Body of pancreas (tissue), 4 donors: ENCODE measurements around the gene TBC1D9B. TPM values are rescaled to one million over a fixed set of nuclear protein-coding genes. Genes with fewer than 3 reads are reported as not detected.

Source experiments
- ATAC-seq: fragments of 150-250 bp; one replicate; pipeline ENCODE4 v1.9.1; 2016
- DNase-seq, 4 donors: peaks; one replicate each; pipeline ENCODE4 v3.0.0-alpha.2; 2019
- H3K27ac ChIP-seq, 4 donors: fragments of 200-600 bp; sonication (generic); 1 replicate in 3 of 4; 2 replicates in 1 of 4; pipeline versions ENCODE4 v1.5.1 to v1.6.1; 2016 to 2019; ENCODE audit warnings: mild to moderate bottlenecking in 1 of 4, mixed read lengths in 1 of 4, moderate library complexity in 1 of 4
- H3K27me3 ChIP-seq, 2 donors: fragments of 200-600 bp; sonication (generic); one replicate each; pipeline ENCODE4 v1.6.0; 2016; ENCODE audit warnings: mild to moderate bottlenecking in 1 of 2
- H3K36me3 ChIP-seq, 2 donors: fragments of 200-600 bp; sonication (generic); replicated peaks in 1 of 2; 2 replicates each; pipeline ENCODE4 v1.5.1; 2016; ENCODE audit warnings: low read depth in 2 of 2; ENCODE audit not compliant: insufficient read depth in 1 of 2
- H3K4me1 ChIP-seq: fragments of 200-600 bp; sonication (generic); one replicate; pipeline ENCODE4 v1.6.0; 2016
- H3K4me3 ChIP-seq, 2 donors: fragments of 200-600 bp; sonication (generic); 1 replicate in 1 of 2; 2 replicates in 1 of 2; pipeline ENCODE4 v1.5.1; 2016 to 2019
- H3K9me3 ChIP-seq, 3 donors: fragments of 200-600 bp; sonication (generic); 1 replicate in 2 of 3; 2 replicates in 1 of 3; pipeline ENCODE4 v1.5.1; 2016
- CTCF ChIP-seq, 7 experiments: fragments of 450-650 bp in 4 of 7; fragments of 200-600 bp in 3 of 7; sonication (generic) in 3 of 7; IDR thresholded peaks; one replicate each; pipeline ENCODE4 v1.5.1; 2016 to 2019; ENCODE audit warnings: antibody characterized with exemption in 7 of 7
- POLR2A ChIP-seq, 3 donors: fragments of 450-650 bp; IDR thresholded peaks; one replicate each; pipeline ENCODE4 v1.6.1; 2016; ENCODE audit warnings: antibody characterized with exemption in 3 of 3, mild to moderate bottlenecking in 2 of 3
- WGBS, 2 donors: methylation state at CpG; one replicate each; pipeline ENCODE4 v1.1.5; 2017; 5-methylcytosine and 5-hydroxymethylcytosine counted together
- intact Hi-C: fragments of 100-400 bp; cut with DNase I; formaldehyde crosslinking; loops from one replicate; pipeline ENCODE4 v1.15.1; 2023
- total RNA-seq, 2 donors: library from RNA; depleted of rRNA; stranded (reverse); fragments of >200 nt; gene quantifications; one replicate each; pipeline ENCODE4 v1.1.0, GENCODE V29; 2016

The TBC1D9B gene
- total RNA-seq, 2 donors from 2014 or later, result 69.8 to 121 TPM

GRCh38 chr5:179820127-179820482, 87.6 kb downstream of the TBC1D9B start:
- intact Hi-C loops, result no loop called here
- Histone ChIP-seq H3K4me3 (peak overlapping the region in 1 of 2 donors; percentile 90), H3K9me3 (no peaks in the 10 kb centered on the region), H3K27ac (peak overlapping the region; percentile 97 to 100 (median 99)), H3K4me1 (peaks cover 65% of the 10 kb centered on the region), H3K36me3 (peaks cover 8 to 14% of the 10 kb centered on the region in 2 donors), H3K27me3 (no peaks in the 10 kb centered on the region)
- 28 to 33% methylated on average over 8 to 12 of the region's 12 CpGs for WGBS, 2 donors
- DNase-seq (no peak), ATAC-seq (no peak)
- no peak for TF ChIP-seq CTCF (IDR thresholded peaks at IDR 0.05)
- no peak for TF ChIP-seq POLR2A (IDR thresholded peaks at IDR 0.05)

GRCh38 chr5:179819296-179820126, 88.2 kb downstream of the TBC1D9B start:
- ATAC-seq (peak; percentile 31), DNase-seq (peak; percentile 70 to 83 (median 81))
- intact Hi-C loops, result no loop called here
- Histone ChIP-seq H3K4me1 (peaks cover 59% of the 10 kb centered on the region), H3K36me3 (peaks cover 7 to 10% of the 10 kb centered on the region in 2 donors), H3K27me3 (no peaks in the 10 kb centered on the region), H3K27ac (peak overlapping the region; percentile 97 to 100 (median 99)), H3K4me3 (no peak overlapping the region), H3K9me3 (no peaks in the 10 kb centered on the region)
- TF ChIP-seq CTCF (IDR thresholded peaks at IDR 0.05), result no peak
- WGBS, 2 donors, result 25% methylated on average over 12 to 26 of the region's 26 CpGs

- peaks cover 52% of the 10 kb centered on the region for H3K4me1 ChIP-seq
These were observed 88.9 kb downstream of the TBC1D9B start for GRCh38 chr5:179818746-179819295.

GRCh38 chr5:179817890-179818745, 89.6 kb downstream of the TBC1D9B start:
- no peak overlapping the region for H3K4me3 ChIP-seq
- intact Hi-C loops, result no loop called here
- H3K4me1 ChIP-seq, result peaks cover 45% of the 10 kb centered on the region
- no peaks in the 10 kb centered on the region for H3K36me3 ChIP-seq
- WGBS, 2 donors, result 57 to 59% methylated on average over 7 to 11 of the region's 14 CpGs
- no peak for ATAC-seq
- H3K27ac ChIP-seq, result peak overlapping the region; percentile 97 to 100 (median 99)
- DNase-seq, result peak in 2 of 4 donors; percentile 18 to 26
- no peaks in the 10 kb centered on the region for H3K9me3 ChIP-seq
- H3K27me3 ChIP-seq, result no peaks in the 10 kb centered on the region
- TF ChIP-seq CTCF (IDR thresholded peaks at IDR 0.05) (no peak), POLR2A (IDR thresholded peaks at IDR 0.05) (no peak)

More at GRCh38 chr5:179818746-179819295, 88.9 kb downstream of the TBC1D9B start:
- 2% methylated on average over 35 of the region's 35 CpGs; no CpG with 5 or more reads in 1 of the 2 donors for WGBS, 2 donors
- Histone ChIP-seq H3K27ac (peak overlapping the region; percentile 97 to 100 (median 99)), H3K27me3 (no peaks in the 10 kb centered on the region), H3K9me3 (no peaks in the 10 kb centered on the region), H3K4me3 (no peak overlapping the region), H3K36me3 (peaks cover under 1 to 3% of the 10 kb centered on the region in 2 donors)
- ATAC-seq (peak; percentile 75), DNase-seq (peak; percentile 96 to 99 (median 98))
- intact Hi-C loops, result no loop called here
- TF ChIP-seq POLR2A (IDR thresholded peaks at IDR 0.05) (peak; percentile 52 to 78 (median 75)), CTCF (IDR thresholded peaks at IDR 0.05) (no peak)
